Cardiac muscle cell (in vitro differentiated cells and primary cell): ENCODE measurements around the gene CASK. TPM values are rescaled to one million over a fixed set of nuclear protein-coding genes. Genes with fewer than 3 reads are reported as not detected.
A peak's percentile ranks its signal among the peaks of the same experiment; 100 is the strongest.

Source experiments
- DNase-seq, 2 donors: peaks; one replicate each; pipeline versions ENCODE4 v3.0.0 to v3.0.0-alpha.2; 2010 to 2017; ENCODE audit warnings: low read depth in 1 of 2, low spot score in 1 of 2
- H3K27ac ChIP-seq: fragments of 200-600 bp; sonication (generic); 2 replicates; pipeline ENCODE4 v1.5.1; 2016
- H3K27me3 ChIP-seq: fragments of 200-600 bp; sonication (generic); 2 replicates; pipeline ENCODE4 v1.6.0; 2016; ENCODE audit warnings: control low read depth
- H3K36me3 ChIP-seq: fragments of 200-600 bp; sonication (generic); 2 replicates; pipeline ENCODE4 v1.5.1; 2016; ENCODE audit warnings: control low read depth
- H3K4me1 ChIP-seq: fragments of 200-600 bp; sonication (generic); 2 replicates; pipeline ENCODE4 v1.8.1; 2017; ENCODE audit warnings: low read depth, mild to moderate bottlenecking, mixed run types
- H3K4me3 ChIP-seq: fragments of 200-600 bp; sonication (generic); 2 replicates; pipeline ENCODE4 v1.5.1; 2016; ENCODE audit warnings: mild to moderate bottlenecking
- H3K9me3 ChIP-seq: fragments of 200-600 bp; sonication (generic); 2 replicates; pipeline ENCODE4 v1.5.1; 2017; ENCODE audit warnings: low read depth, mild to moderate bottlenecking, control low read depth
- polyA plus RNA-seq: library from polyadenylated mRNA; unstranded; fragments of >200 nt; fragmentation: Nextera tagmentation; extraction: Ambion mirVana; gene quantifications from 2 replicates; pipeline ENCODE4 v1.2.1, GENCODE V29; 2016
- total RNA-seq: library from RNA; depleted of rRNA; stranded (reverse); fragments of >200 nt; gene quantifications from 2 replicates; pipeline ENCODE4 v1.2.3, GENCODE V29; 2016
- TF ChIP-seq, protein P1 (sequence below): IDR thresholded peaks from 2 replicates; pipeline ENCODE4 v1.5.1; 2012; ENCODE audit warnings: low read depth, mild to moderate bottlenecking, low read length

Gene CASK
- total and polyA plus RNA-seq, 2 experiments from 2014 or later: 40.0 to 44.6 TPM

DNA sequence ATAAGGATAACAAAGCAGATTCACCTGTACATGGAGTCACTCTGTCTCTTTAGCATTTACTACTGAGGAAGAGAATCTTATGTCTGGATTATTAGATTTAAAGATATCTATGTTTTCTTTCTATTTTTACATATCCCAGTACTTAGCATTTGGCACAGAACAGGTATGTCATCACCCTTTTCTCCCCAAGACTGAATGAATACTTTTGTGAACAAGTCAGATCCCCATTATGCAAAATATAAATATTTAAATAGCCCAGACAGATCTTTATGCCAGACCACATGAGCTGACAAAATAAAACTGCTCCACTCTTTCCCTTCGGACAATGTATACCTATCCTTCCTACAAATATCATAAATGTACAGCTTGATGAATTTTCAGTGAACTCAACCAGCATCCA lies 94.5 kb downstream of the CASK start:
- no peaks in the 10 kb centered on the region for H3K9me3 ChIP-seq
- peaks cover 10% of the 10 kb centered on the region for H3K4me1 ChIP-seq
- no peaks in the 10 kb centered on the region for H3K27me3 ChIP-seq
- H3K36me3 ChIP-seq: no peaks in the 10 kb centered on the region
- TF ChIP-seq, protein P1, sequence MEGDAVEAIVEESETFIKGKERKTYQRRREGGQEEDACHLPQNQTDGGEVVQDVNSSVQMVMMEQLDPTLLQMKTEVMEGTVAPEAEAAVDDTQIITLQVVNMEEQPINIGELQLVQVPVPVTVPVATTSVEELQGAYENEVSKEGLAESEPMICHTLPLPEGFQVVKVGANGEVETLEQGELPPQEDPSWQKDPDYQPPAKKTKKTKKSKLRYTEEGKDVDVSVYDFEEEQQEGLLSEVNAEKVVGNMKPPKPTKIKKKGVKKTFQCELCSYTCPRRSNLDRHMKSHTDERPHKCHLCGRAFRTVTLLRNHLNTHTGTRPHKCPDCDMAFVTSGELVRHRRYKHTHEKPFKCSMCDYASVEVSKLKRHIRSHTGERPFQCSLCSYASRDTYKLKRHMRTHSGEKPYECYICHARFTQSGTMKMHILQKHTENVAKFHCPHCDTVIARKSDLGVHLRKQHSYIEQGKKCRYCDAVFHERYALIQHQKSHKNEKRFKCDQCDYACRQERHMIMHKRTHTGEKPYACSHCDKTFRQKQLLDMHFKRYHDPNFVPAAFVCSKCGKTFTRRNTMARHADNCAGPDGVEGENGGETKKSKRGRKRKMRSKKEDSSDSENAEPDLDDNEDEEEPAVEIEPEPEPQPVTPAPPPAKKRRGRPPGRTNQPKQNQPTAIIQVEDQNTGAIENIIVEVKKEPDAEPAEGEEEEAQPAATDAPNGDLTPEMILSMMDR: no peak
- H3K4me3 ChIP-seq: no peak overlapping the region
- H3K27ac ChIP-seq: peak overlapping the region; percentile 54
- no peak for DNase-seq

- no peaks in the 10 kb centered on the region for H3K36me3 ChIP-seq
- peak in 1 of 2 donors; percentile 29 for DNase-seq
- TF ChIP-seq, protein P1: no peak
- no peaks in the 10 kb centered on the region for H3K9me3 ChIP-seq
- H3K27me3 ChIP-seq: no peaks in the 10 kb centered on the region
- no peak overlapping the region for H3K4me3 ChIP-seq
- H3K4me1 ChIP-seq: peaks cover 16% of the 10 kb centered on the region
- peak overlapping the region; percentile 54 for H3K27ac ChIP-seq
Observed at GRCh38 chrX:41827886-41828285, 95.5 kb downstream of the CASK start.

DNA sequence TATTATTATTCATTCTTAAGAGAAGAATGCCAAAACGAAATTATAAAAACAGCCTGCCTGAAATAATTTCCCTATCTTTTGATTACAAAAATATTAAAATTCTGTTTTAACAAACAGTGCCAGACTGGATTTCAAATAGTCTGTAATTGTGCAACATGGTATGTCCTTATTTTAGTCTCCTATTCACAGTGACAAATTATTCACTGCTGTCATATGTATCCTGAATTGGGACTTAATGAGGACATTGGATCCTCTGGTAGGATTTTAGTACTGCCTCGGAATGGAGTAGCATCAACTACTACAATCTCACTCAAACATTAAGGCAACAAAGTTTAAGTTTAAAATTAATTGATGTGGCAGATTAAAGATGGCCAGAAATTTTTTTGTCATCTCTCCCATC lies 97.6 kb downstream of the CASK start:
- Histone ChIP-seq H3K4me1 (peaks cover 20% of the 10 kb centered on the region), H3K27ac (no peak overlapping the region), H3K9me3 (no peaks in the 10 kb centered on the region), H3K36me3 (no peaks in the 10 kb centered on the region), H3K4me3 (no peak overlapping the region), H3K27me3 (no peaks in the 10 kb centered on the region)
- no peak for DNase-seq
- TF ChIP-seq, protein P1: no peak

- no peaks in the 10 kb centered on the region for H3K9me3 ChIP-seq
- TF ChIP-seq, protein P1: no peak
- no peak overlapping the region for H3K27ac ChIP-seq
- H3K4me1 ChIP-seq: peaks cover 20% of the 10 kb centered on the region
- H3K4me3 ChIP-seq: no peak overlapping the region
- H3K27me3 ChIP-seq: no peaks in the 10 kb centered on the region
- DNase-seq: peak in 1 of 2 donors; percentile 30
- H3K36me3 ChIP-seq: no peaks in the 10 kb centered on the region
Observed at GRCh38 chrX:41824551-41824950, 98.8 kb downstream of the CASK start.

GRCh38 chrX:41823402-41823801 lies 100.0 kb downstream of the CASK start:
- TF ChIP-seq, protein P1: no peak
- H3K4me1 ChIP-seq: peaks cover 18% of the 10 kb centered on the region
- no peak overlapping the region for H3K27ac ChIP-seq
- H3K4me3 ChIP-seq: no peak overlapping the region
- H3K27me3 ChIP-seq: no peaks in the 10 kb centered on the region
- no peaks in the 10 kb centered on the region for H3K36me3 ChIP-seq
- DNase-seq: peak in 1 of 2 donors; percentile 15
- no peaks in the 10 kb centered on the region for H3K9me3 ChIP-seq

DNA sequence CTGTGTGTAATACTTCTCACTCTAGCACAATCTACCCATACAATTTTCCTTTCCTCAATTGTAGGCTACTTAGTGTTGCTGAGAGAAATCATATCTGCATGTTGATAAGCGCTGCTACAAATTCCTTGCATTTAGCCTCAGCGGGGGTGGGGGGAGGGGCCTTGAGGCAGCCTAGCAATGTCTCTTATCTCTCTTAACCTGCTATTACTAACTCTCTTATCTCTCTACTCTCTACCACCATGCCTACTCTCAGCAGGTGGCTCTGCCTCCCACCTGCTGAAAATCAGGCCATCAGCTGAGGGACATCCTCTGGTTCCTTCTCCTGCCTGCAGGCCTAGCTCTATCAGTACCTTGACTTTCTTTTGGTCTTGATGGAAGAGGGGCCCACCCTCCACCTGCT lies 100.5 kb downstream of the CASK start:
- TF ChIP-seq, protein P1: no peak
- Histone ChIP-seq H3K4me1 (peaks cover 13% of the 10 kb centered on the region), H3K36me3 (no peaks in the 10 kb centered on the region), H3K27ac (no peak overlapping the region), H3K4me3 (no peak overlapping the region), H3K9me3 (no peaks in the 10 kb centered on the region), H3K27me3 (no peaks in the 10 kb centered on the region)
- peak in 1 of 2 donors; percentile 1 for DNase-seq
